CD4-positive, alpha-beta T cell (primary cell): ENCODE measurements around the gene LRRC8E. TPM values are rescaled to one million over a fixed set of nuclear protein-coding genes. Genes with fewer than 3 reads are reported as not detected.
A peak's percentile ranks its signal among the peaks of the same experiment; 100 is the strongest.

ENCODE experiments used
- ATAC-seq: fragments of 200-7000 bp; cut with Tn5 transposase; one replicate; pipeline ENCODE4 v1.10.0; 2022; ENCODE audit warnings: mild to moderate bottlenecking; ENCODE audit not compliant: poor library complexity
- CTCF ChIA-PET: fragments of 350-600 bp; sonication (Branson Sonifier 250); formaldehyde crosslinking; loops from one replicate; lab custom pipeline; 2021; ENCODE audit warnings: antibody characterized with exemption, inconsistent platforms; lab: Charles Lee
- POLR2A ChIA-PET: fragments of 350-600 bp; sonication (Branson Sonifier 250); formaldehyde crosslinking; loops from one replicate; lab custom pipeline; 2021; ENCODE audit warnings: antibody characterized with exemption, inconsistent platforms; lab: Charles Lee
- DNase-seq, 14 experiments: peaks; one replicate each; pipeline ENCODE4 v3.0.0-alpha.2; 2013 to 2020; ENCODE audit warnings: mixed read lengths in 2 of 14
- H3K27ac ChIP-seq, 2 donors: one replicate each; pipeline versions ENCODE4 v1.5.1 to v1.7.0; 2013; ENCODE audit warnings: low read length in 2 of 2, low read depth in 1 of 2, mild to moderate bottlenecking in 1 of 2
- H3K27me3 ChIP-seq, 2 experiments: 1 replicate in 1 of 2; 2 replicates in 1 of 2; pipeline versions ENCODE4 v1.6.1 to v1.7.0; 2013; ENCODE audit warnings: low read length in 2 of 2, control low read depth in 1 of 2, mild to moderate bottlenecking in 1 of 2, moderate library complexity in 1 of 2; ENCODE audit not compliant: insufficient read depth in 2 of 2, control insufficient read depth in 1 of 2
- H3K36me3 ChIP-seq: one replicate; pipeline ENCODE4 v1.6.1; 2013; ENCODE audit warnings: low read length, control low read depth; ENCODE audit not compliant: insufficient read depth
- H3K4me1 ChIP-seq: one replicate; pipeline ENCODE4 v1.6.1; 2013; ENCODE audit warnings: low read length, control low read depth; ENCODE audit not compliant: insufficient read depth
- H3K4me3 ChIP-seq: one replicate; pipeline ENCODE4 v1.5.1; 2013; ENCODE audit warnings: mild to moderate bottlenecking, low read length, moderate library complexity
- H3K9me3 ChIP-seq, 2 experiments: 1 replicate in 1 of 2; 2 replicates in 1 of 2; pipeline versions ENCODE4 v1.6.1 to v1.7.0; 2013; ENCODE audit warnings: low read length in 2 of 2, mild to moderate bottlenecking in 2 of 2, control low read depth in 1 of 2, moderate library complexity in 1 of 2; ENCODE audit not compliant: control insufficient read depth in 1 of 2, insufficient read depth in 1 of 2
- H3K27ac Mint-ChIP-seq: one replicate; pipeline ENCODE4 v1.8.0; 2020; ENCODE audit warnings: mixed read lengths
- H3K27me3 Mint-ChIP-seq: one replicate; pipeline ENCODE4 v1.8.0; 2021; ENCODE audit warnings: mixed read lengths
- H3K36me3 Mint-ChIP-seq: one replicate; pipeline ENCODE4 v1.8.0; 2021; ENCODE audit warnings: low read depth, mixed read lengths
- H3K4me1 Mint-ChIP-seq: one replicate; pipeline ENCODE4 v1.8.0; 2021; ENCODE audit warnings: low read depth, mixed read lengths
- H3K4me3 Mint-ChIP-seq: one replicate; pipeline ENCODE4 v1.8.0; 2020; ENCODE audit warnings: mild to moderate bottlenecking, mixed read lengths
- H3K9me3 Mint-ChIP-seq: one replicate; pipeline ENCODE4 v1.8.0; 2020; ENCODE audit warnings: mixed read lengths
- intact Hi-C, 2 experiments: fragments of 100-400 bp; cut with DNase I in 1 of 2; cut with micrococcal nuclease in 1 of 2; formaldehyde crosslinking; loops; one replicate each; pipeline versions ENCODE4 v1.15.1 to v1.9.0; 2023 to 2025; cut with DNase I, micrococcal nuclease
- total RNA-seq, 174 experiments: library from RNA in 2 of 174; stranded (reverse) in 2 of 174; gene quantifications; one replicate each; pipeline ENCODE4 v1.2.3 and lab custom pipeline; 2021 to 2026
- TF ChIP-seq, protein P1 (sequence below): fragments of 200-600 bp; IDR thresholded peaks from one replicate; pipeline ENCODE4 v1.8.0; 2022; ENCODE audit warnings: antibody characterized with exemption, mild to moderate bottlenecking

Gene LRRC8E
- total RNA-seq, 2 experiments from 2014 or later: not detected

GRCh38 chr19:7921302-7921966 is 33.1 kb downstream of the LRRC8E start:
- H3K9me3 ChIP-seq: peaks cover 0 to 5% of the 10 kb centered on the region in 2 experiments
- TF ChIP-seq, protein P1, sequence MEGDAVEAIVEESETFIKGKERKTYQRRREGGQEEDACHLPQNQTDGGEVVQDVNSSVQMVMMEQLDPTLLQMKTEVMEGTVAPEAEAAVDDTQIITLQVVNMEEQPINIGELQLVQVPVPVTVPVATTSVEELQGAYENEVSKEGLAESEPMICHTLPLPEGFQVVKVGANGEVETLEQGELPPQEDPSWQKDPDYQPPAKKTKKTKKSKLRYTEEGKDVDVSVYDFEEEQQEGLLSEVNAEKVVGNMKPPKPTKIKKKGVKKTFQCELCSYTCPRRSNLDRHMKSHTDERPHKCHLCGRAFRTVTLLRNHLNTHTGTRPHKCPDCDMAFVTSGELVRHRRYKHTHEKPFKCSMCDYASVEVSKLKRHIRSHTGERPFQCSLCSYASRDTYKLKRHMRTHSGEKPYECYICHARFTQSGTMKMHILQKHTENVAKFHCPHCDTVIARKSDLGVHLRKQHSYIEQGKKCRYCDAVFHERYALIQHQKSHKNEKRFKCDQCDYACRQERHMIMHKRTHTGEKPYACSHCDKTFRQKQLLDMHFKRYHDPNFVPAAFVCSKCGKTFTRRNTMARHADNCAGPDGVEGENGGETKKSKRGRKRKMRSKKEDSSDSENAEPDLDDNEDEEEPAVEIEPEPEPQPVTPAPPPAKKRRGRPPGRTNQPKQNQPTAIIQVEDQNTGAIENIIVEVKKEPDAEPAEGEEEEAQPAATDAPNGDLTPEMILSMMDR: no peak
- peak overlapping the region; percentile 69 for H3K4me3 ChIP-seq
- Mint-ChIP-seq H3K27me3 (peaks cover 25% of the 10 kb centered on the region), H3K36me3 (peaks cover 23% of the 10 kb centered on the region), H3K9me3 (no peaks in the 10 kb centered on the region), H3K27ac (peak overlapping the region; percentile 79), H3K4me3 (peak overlapping the region; percentile 94), H3K4me1 (peaks cover 34% of the 10 kb centered on the region)
- ChIA-PET CTCF (interaction anchor here (1.2 to 5.6 kb wide), 6 partner anchors 8 to 241 kb away, joined by 3 to 43 read pairs (median 12); partner anchors contain the start of genes MAP2K7, TIMM44 and TRAPPC5), POLR2A (interaction anchor here (1.3 to 7.7 kb wide), 12 partner anchors 8 to 852 kb away, joined by 3 to 116 read pairs (median 4); partner anchors contain the start of genes MAP2K7, PET100, TIMM44 and XAB2)
- H3K27me3 ChIP-seq: peaks cover 21 to 24% of the 10 kb centered on the region in 2 experiments
- ATAC-seq (no peak), DNase-seq (no peak)
- peak overlapping the region; percentile 55 to 78 for H3K27ac ChIP-seq
- peaks cover 18% of the 10 kb centered on the region for H3K36me3 ChIP-seq
- H3K4me1 ChIP-seq: peaks cover 68% of the 10 kb centered on the region
- intact Hi-C loops: loop anchor here (5.0 to 10.0 kb wide), 4 partner anchors 54 to 1557 kb away; partner anchors contain the start of genes CLPP (in 1 of the 2), NDUFA7 (in 1 of the 2) and RPS28 (in 1 of the 2)

GRCh38 chr19:7921967-7922835 is 33.9 kb downstream of the LRRC8E start:
- peak in 1 of 14 experiments; percentile 59 for DNase-seq
- no peak overlapping the region for H3K4me3 Mint-ChIP-seq
- peaks cover 0 to 5% of the 10 kb centered on the region in 2 experiments for H3K9me3 ChIP-seq
- TF ChIP-seq, protein P1: no peak
- H3K9me3 Mint-ChIP-seq: no peaks in the 10 kb centered on the region
- H3K27ac ChIP-seq: no peak overlapping the region
- ChIA-PET POLR2A (interaction anchor here (1.2 to 7.7 kb wide), 5 partner anchors 18 to 53 kb away, joined by 3 to 116 read pairs (median 42); partner anchors contain the start of genes MAP2K7 and TIMM44), CTCF (interaction anchor here (1.7 to 5.6 kb wide), 4 partner anchors 19 to 80 kb away, joined by 7 to 43 read pairs (median 18); partner anchors contain the start of genes MAP2K7 and TIMM44)
- H3K36me3 ChIP-seq: peaks cover 24% of the 10 kb centered on the region
- H3K4me3 ChIP-seq: no peak overlapping the region
- peaks cover 25% of the 10 kb centered on the region for H3K36me3 Mint-ChIP-seq
- peaks cover 16 to 20% of the 10 kb centered on the region in 2 experiments for H3K27me3 ChIP-seq
- H3K4me1 ChIP-seq: peaks cover 65% of the 10 kb centered on the region
- no peak for ATAC-seq
- H3K4me1 Mint-ChIP-seq: peaks cover 30% of the 10 kb centered on the region
- intact Hi-C loops: loop anchor here (5.0 to 10.0 kb wide), 4 partner anchors 55 to 1557 kb away; partner anchors contain the start of genes CLPP (in 1 of the 2), NDUFA7 (in 1 of the 2) and RPS28 (in 1 of the 2)
- no peak overlapping the region for H3K27ac Mint-ChIP-seq
- H3K27me3 Mint-ChIP-seq: peaks cover 20% of the 10 kb centered on the region

GRCh38 chr19:7922836-7923195 is 34.5 kb downstream of the LRRC8E start:
- H3K36me3 Mint-ChIP-seq: peaks cover 25% of the 10 kb centered on the region
- Histone ChIP-seq H3K27me3 (peaks cover 10 to 17% of the 10 kb centered on the region in 2 experiments), H3K4me3 (no peak overlapping the region), H3K27ac (no peak overlapping the region), H3K9me3 (peaks cover 0 to 5% of the 10 kb centered on the region in 2 experiments), H3K36me3 (peaks cover 24% of the 10 kb centered on the region), H3K4me1 (peaks cover 59% of the 10 kb centered on the region)
- CTCF ChIA-PET: interaction anchor here (4.4 to 5.6 kb wide), 2 partner anchors 22 to 54 kb away, joined by 22 to 43 read pairs; partner anchors contain the start of gene TIMM44
- TF ChIP-seq, protein P1: no peak
- intact Hi-C loops: loop anchor here (5.0 to 10.0 kb wide), 4 partner anchors 56 to 1558 kb away; partner anchors contain the start of genes CLPP (in 1 of the 2), NDUFA7 (in 1 of the 2) and RPS28 (in 1 of the 2)
- no peaks in the 10 kb centered on the region for H3K9me3 Mint-ChIP-seq
- ATAC-seq (no peak), DNase-seq (no peak)
- POLR2A ChIA-PET: interaction anchor here (1.2 kb wide), 1 partner anchor 19 kb away, joined by 3 read pairs; the partner anchor contains the start of gene MAP2K7
- no peak overlapping the region for H3K27ac Mint-ChIP-seq
- peaks cover 18% of the 10 kb centered on the region for H3K27me3 Mint-ChIP-seq
- peaks cover 29% of the 10 kb centered on the region for H3K4me1 Mint-ChIP-seq
- H3K4me3 Mint-ChIP-seq: peak overlapping the region; percentile 51
